ENCODE results near the gene CPT1A. TPM values are rescaled to one million over a fixed set of nuclear protein-coding genes. Genes with fewer than 3 reads are reported as not detected.

Gene CPT1A
- total RNA-seq, 4 donors from 2014 or later = 80.6 to 372 (median 118) TPM

- no peaks in the 10 kb centered on the region for H3K4me1 ChIP-seq
- no peak overlapping the region for H3K27ac ChIP-seq
- peak; percentile 22 to 64 (median 58) for DNase-seq
- H3K9me3 ChIP-seq = no peaks in the 10 kb centered on the region
- H3K27me3 ChIP-seq = no peaks in the 10 kb centered on the region
- TF ChIP-seq POLR2A (IDR thresholded peaks at IDR 0.05) = no peak
- TF ChIP-seq CTCF (IDR thresholded peaks at IDR 0.05) = peak in 5 of 6 experiments; percentile 24 to 53 (median 45)
- no peak overlapping the region for H3K4me3 ChIP-seq
- peaks cover 0 to 100% (median 0%) of the 10 kb centered on the region in 3 donors for H3K36me3 ChIP-seq
Measured at GRCh38 chr11:68798221-68798813, 43.4 kb downstream of the CPT1A start.

GRCh38 chr11:68796801-68797200 lies 44.9 kb downstream of the CPT1A start:
- no peak for DNase-seq
- H3K4me1 ChIP-seq = no peaks in the 10 kb centered on the region
- H3K36me3 ChIP-seq = peaks cover 0 to 100% (median 4%) of the 10 kb centered on the region in 3 donors
- H3K4me3 ChIP-seq = no peak overlapping the region
- no peak for TF ChIP-seq POLR2A (IDR thresholded peaks at IDR 0.05)
- TF ChIP-seq CTCF (IDR thresholded peaks at IDR 0.05) = no peak
- H3K9me3 ChIP-seq = no peaks in the 10 kb centered on the region
- H3K27ac ChIP-seq = no peak overlapping the region
- H3K27me3 ChIP-seq = no peaks in the 10 kb centered on the region

DNA sequence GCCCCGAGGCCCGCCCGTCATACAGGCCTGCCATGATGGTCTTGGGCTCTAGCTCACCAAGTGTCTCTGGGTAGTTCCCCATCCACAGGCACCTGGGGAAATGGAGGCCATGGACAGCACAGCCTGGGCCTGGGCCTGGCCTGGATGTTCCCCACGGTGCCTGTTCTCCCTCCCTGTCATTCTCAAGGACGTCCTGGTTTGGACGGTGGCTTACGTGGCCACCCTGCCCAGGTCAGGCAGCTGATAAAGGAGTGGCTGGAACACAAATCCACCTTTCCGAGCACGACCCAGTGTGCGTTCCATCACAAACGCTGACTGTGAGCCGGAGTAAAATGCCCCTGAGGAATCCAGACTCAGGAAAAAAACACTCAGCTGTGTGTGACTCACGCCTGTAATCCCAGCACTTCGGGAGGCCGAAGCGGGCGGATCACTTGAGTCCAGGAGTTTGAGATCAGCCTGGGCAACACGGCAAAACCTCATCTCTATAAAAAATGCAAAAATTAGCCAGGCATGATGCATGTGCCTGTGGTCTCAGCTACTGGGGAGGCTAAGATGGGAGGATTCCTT lies 49.2 kb downstream of the CPT1A start:
- no peaks in the 10 kb centered on the region for H3K9me3 ChIP-seq
- TF ChIP-seq POLR2A (IDR thresholded peaks at IDR 0.05) = no peak
- no peak for DNase-seq
- H3K27ac ChIP-seq = no peak overlapping the region
- no peak overlapping the region for H3K4me3 ChIP-seq
- no peaks in the 10 kb centered on the region for H3K4me1 ChIP-seq
- no peaks in the 10 kb centered on the region for H3K27me3 ChIP-seq
- peaks cover 0 to 94% (median 4%) of the 10 kb centered on the region in 3 donors for H3K36me3 ChIP-seq

DNA sequence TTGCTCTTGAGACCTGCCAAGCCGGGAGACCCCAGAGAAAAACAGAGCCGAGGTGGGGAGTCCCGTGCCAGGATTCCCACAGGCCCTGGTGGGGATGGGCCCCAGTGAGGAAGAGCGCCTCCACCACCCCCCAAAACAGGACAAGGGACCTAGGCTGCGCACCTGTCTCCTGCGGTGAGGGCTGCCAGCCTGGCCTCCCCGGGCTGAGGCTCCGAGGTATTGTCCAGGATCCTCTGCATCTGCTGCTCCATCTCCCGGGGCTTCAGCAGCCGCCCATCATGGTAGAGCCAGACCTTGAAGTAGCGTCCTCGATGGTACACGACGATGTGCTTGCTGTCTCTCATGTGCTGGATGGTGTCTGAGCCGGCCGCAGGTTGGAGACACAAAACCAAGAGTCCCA lies 57.1 kb downstream of the CPT1A start:
- H3K4me1 ChIP-seq = no peaks in the 10 kb centered on the region
- peaks cover 0 to 82% (median 0%) of the 10 kb centered on the region in 3 donors for H3K36me3 ChIP-seq
- no peak overlapping the region for H3K4me3 ChIP-seq
- no peak for DNase-seq
- TF ChIP-seq POLR2A (IDR thresholded peaks at IDR 0.05) (no peak), CTCF (IDR thresholded peaks at IDR 0.05) (no peak)
- H3K27ac ChIP-seq = no peak overlapping the region
- no peaks in the 10 kb centered on the region for H3K9me3 ChIP-seq
- H3K27me3 ChIP-seq = no peaks in the 10 kb centered on the region

DNA sequence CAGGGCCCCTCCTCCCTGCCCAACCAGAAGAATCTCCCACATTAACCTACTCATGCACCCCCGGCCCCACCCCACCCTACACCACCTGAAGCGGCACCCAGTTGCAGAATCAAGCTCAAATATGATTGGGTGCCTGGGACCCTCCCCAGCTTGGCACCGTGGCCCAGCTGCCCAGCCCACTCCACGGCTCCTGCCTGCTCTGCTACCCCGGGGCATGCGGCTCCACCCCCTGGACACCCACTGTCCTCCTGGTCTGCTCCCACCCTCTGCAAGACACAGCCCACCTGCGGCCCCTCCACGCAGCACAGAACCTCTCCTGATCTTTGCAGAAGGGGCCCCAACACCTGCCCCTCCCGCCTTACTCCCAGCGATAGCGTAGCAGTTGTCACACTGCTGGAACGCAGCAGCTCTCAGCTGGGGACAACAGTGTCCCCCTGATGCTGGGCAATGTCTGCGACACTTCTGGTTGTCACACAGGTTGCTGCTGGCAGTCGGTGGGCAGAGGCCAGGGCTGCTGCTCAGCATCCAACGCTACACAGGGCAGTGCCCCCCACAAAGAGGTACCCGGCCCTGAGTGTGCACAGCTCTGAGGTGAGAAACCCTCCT lies 58.4 kb downstream of the CPT1A start:
- Histone ChIP-seq H3K27me3 (no peaks in the 10 kb centered on the region), H3K27ac (no peak overlapping the region), H3K9me3 (no peaks in the 10 kb centered on the region), H3K4me3 (no peak overlapping the region), H3K36me3 (peaks cover 0 to 83% (median 0%) of the 10 kb centered on the region in 3 donors), H3K4me1 (no peaks in the 10 kb centered on the region)
- no peak for TF ChIP-seq CTCF (IDR thresholded peaks at IDR 0.05)
- no peak for TF ChIP-seq POLR2A (IDR thresholded peaks at IDR 0.05)
- DNase-seq = no peak

GRCh38 chr11:68782711-68783110 lies 59.0 kb downstream of the CPT1A start:
- H3K27me3 ChIP-seq = no peaks in the 10 kb centered on the region
- H3K27ac ChIP-seq = no peak overlapping the region
- no peaks in the 10 kb centered on the region for H3K9me3 ChIP-seq
- no peaks in the 10 kb centered on the region for H3K4me1 ChIP-seq
- H3K36me3 ChIP-seq = peaks cover 0 to 87% (median 0%) of the 10 kb centered on the region in 3 donors
- no peak for TF ChIP-seq CTCF (IDR thresholded peaks at IDR 0.05)
- TF ChIP-seq POLR2A (IDR thresholded peaks at IDR 0.05) = no peak
- no peak for DNase-seq
- H3K4me3 ChIP-seq = no peak overlapping the region

All from Peyer's patch (tissue), 4 donors.